Measurements from ENCODE around the gene INSYN2B.

- TF ChIP-seq CTCF (IDR thresholded peaks at IDR 0.05; ENCODE audit: low read length): no peak
- TF ChIP-seq EZH2 (IDR thresholded peaks at IDR 0.05; ENCODE audit: borderline replicate concordance, low read length): no peak
Measured at GRCh38 chr5:169840405-169840804, 139.9 kb downstream of the INSYN2B start.

All from OCI-LY1 (cell line).